ENCODE results near the gene ZNF630. TPM values are rescaled to one million over a fixed set of nuclear protein-coding genes. Genes with fewer than 3 reads are reported as not detected.

Gene ZNF630
- total and polyA plus RNA-seq, 2 of the 8 experiments (the other 6 are each of a cell fraction or from before 2014, with no cell fraction given): 0.67 to 2.2 TPM

Other genes with a start within 250 kb of the ZNF630 start
- 10.0 and 12.8 TPM in 2 replicates for gene ZNF81, start 234.7 kb downstream of the ZNF630 start, total RNA-seq (2021; fragmentation: NEBNext Ultra II Directional; extraction: Animal tissue kit (Norgen Biotek cat#: 25700))
- 3.4 and 4.6 TPM in 2 replicates for gene ZNF81, start 234.7 kb downstream of the ZNF630 start, polyA plus RNA-seq (2011; rRNA removed)
- 6.8 and 8.2 TPM in 2 replicates for gene ZNF182, start 67.7 kb downstream of the ZNF630 start, total RNA-seq (2021; fragmentation: NEBNext Ultra II Directional; extraction: Animal tissue kit (Norgen Biotek cat#: 25700))
- gene ZNF182, start 67.7 kb downstream of the ZNF630 start, polyA plus RNA-seq (2011; rRNA removed): 0.99 and 1.3 TPM in 2 replicates
- gene SPACA5, start 64.7 kb downstream of the ZNF630 start, total RNA-seq (2021; fragmentation: NEBNext Ultra II Directional; extraction: Animal tissue kit (Norgen Biotek cat#: 25700)): not detected in 2 replicates
- 0.26 TPM in 1 of 2 replicates, not detected in the other for gene SPACA5, start 64.7 kb downstream of the ZNF630 start, polyA plus RNA-seq (2011; rRNA removed)
- not detected in 2 replicates for gene SPACA5B, start 59.0 kb upstream of the ZNF630 start, total RNA-seq (2021; fragmentation: NEBNext Ultra II Directional; extraction: Animal tissue kit (Norgen Biotek cat#: 25700))
- not detected in 2 replicates for gene SPACA5B, start 59.0 kb upstream of the ZNF630 start, polyA plus RNA-seq (2011; rRNA removed)
- not detected in 2 replicates for gene SSX5, start 125.2 kb upstream of the ZNF630 start, total RNA-seq (2021; fragmentation: NEBNext Ultra II Directional; extraction: Animal tissue kit (Norgen Biotek cat#: 25700))
- not detected in 2 replicates for gene SSX5, start 125.2 kb upstream of the ZNF630 start, polyA plus RNA-seq (2011; rRNA removed)
- not detected in 2 replicates for gene SSX1, start 183.8 kb upstream of the ZNF630 start, total RNA-seq (2021; fragmentation: NEBNext Ultra II Directional; extraction: Animal tissue kit (Norgen Biotek cat#: 25700))
- gene SSX1, start 183.8 kb upstream of the ZNF630 start, polyA plus RNA-seq (2011; rRNA removed): 0.08 TPM in 1 of 2 replicates, not detected in the other

All from H1 (cell line).